MM.1S (cell line): ENCODE data around the gene TSPAN5.

Experiments
- DNase-seq: peaks from one replicate; pipeline ENCODE4 v3.0.0-alpha.2; 2015
- H2AFZ ChIP-seq: fragments of 300-600 bp; sonication (generic); 2 replicates; pipeline ENCODE4 v1.6.0; 2016; ENCODE audit warnings: antibody characterized with exemption, low read length
- H3F3A ChIP-seq: fragments of 300-600 bp; sonication (generic); 2 replicates; pipeline ENCODE4 v1.6.1; 2016; ENCODE audit warnings: mild to moderate bottlenecking, antibody characterized with exemption, low read length, moderate library complexity, mixed read lengths; ENCODE audit not compliant: insufficient read depth
- H3K27ac ChIP-seq: fragments of 300-600 bp; sonication (generic); 2 replicates; pipeline ENCODE4 v1.5.1; 2016; ENCODE audit warnings: mild to moderate bottlenecking, low read length
- H3K27me3 ChIP-seq: fragments of 300-600 bp; sonication (generic); replicated peaks from 2 replicates; pipeline ENCODE4 v1.6.0; 2016; ENCODE audit warnings: low read length; ENCODE audit not compliant: insufficient read depth
- H3K36me3 ChIP-seq: fragments of 300-600 bp; sonication (generic); replicated peaks from 2 replicates; pipeline ENCODE4 v1.6.1; 2016; ENCODE audit warnings: mild to moderate bottlenecking, low read length, mixed read lengths; ENCODE audit not compliant: insufficient read depth
- H3K4me1 ChIP-seq: fragments of 300-600 bp; sonication (generic); 2 replicates; pipeline ENCODE4 v1.6.1; 2016; ENCODE audit warnings: low read length, mixed read lengths
- H3K4me2 ChIP-seq: fragments of 300-600 bp; sonication (generic); 2 replicates; pipeline ENCODE4 v1.6.0; 2016; ENCODE audit warnings: low read depth, low read length
- H3K4me3 ChIP-seq: fragments of 300-600 bp; sonication (generic); 2 replicates; pipeline ENCODE4 v1.5.1; 2016; ENCODE audit warnings: low read length, mixed read lengths
- H3K79me2 ChIP-seq: fragments of 300-600 bp; sonication (generic); 2 replicates; pipeline ENCODE4 v1.6.1; 2016; ENCODE audit warnings: mixed run types, low read length, mixed read lengths
- H3K9ac ChIP-seq: fragments of 300-600 bp; sonication (generic); 2 replicates; pipeline ENCODE4 v1.6.1; 2016; ENCODE audit warnings: low read length, mixed read lengths
- H3K9me2 ChIP-seq: fragments of 300-600 bp; sonication (generic); replicated peaks from 2 replicates; pipeline ENCODE4 v1.6.1; 2016; ENCODE audit warnings: mild to moderate bottlenecking, low read length, mixed read lengths; ENCODE audit not compliant: insufficient read depth
- H3K9me3 ChIP-seq: fragments of 300-600 bp; sonication (generic); replicated peaks from 2 replicates; pipeline ENCODE4 v1.6.1; 2016; ENCODE audit warnings: mild to moderate bottlenecking, low read length, mixed read lengths; ENCODE audit not compliant: insufficient read depth
- H4K20me1 ChIP-seq: fragments of 300-600 bp; sonication (generic); 2 replicates; pipeline ENCODE4 v1.6.1; 2016; ENCODE audit warnings: mild to moderate bottlenecking, low read length, moderate library complexity, mixed read lengths; ENCODE audit not compliant: insufficient read depth
- CTCF ChIP-seq: fragments of 300-600 bp; sonication (generic); IDR thresholded peaks from 2 replicates; pipeline ENCODE4 v1.5.1; 2016; ENCODE audit warnings: antibody characterized with exemption, low read length, mixed read lengths
- EZH2 ChIP-seq: fragments of 300-600 bp; sonication (generic); optimal IDR thresholded peaks from 2 replicates; pipeline ENCODE3; 2017; ENCODE audit warnings: low read depth, mild to moderate bottlenecking, antibody characterized with exemption, low read length, mixed read lengths
- EZH2phosphoT487 ChIP-seq: fragments of 300-600 bp; sonication (generic); IDR thresholded peaks from 2 replicates; pipeline ENCODE4 v1.6.1; 2018; ENCODE audit warnings: antibody characterized with exemption, low read length

The TSPAN5 gene

DNA sequence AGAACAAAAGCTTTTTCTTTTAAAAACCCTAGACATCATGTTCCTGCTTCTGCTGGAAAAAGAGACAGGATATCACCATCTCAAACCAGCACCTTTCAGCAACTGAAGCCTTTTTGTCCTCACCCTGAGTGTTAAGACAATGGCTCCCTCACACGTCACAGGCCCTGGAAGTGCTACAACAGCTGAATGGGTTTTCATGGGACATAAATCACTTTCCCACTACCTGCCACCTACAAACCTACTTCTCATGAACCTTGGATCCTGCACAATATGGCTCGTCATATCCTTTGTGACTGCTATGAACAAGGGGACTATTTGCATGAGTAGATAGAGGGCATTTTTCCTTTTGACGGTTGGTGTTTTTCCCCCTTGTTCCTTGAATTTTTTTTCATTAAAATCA, 93.6 kb downstream of the TSPAN5 start:
- Histone ChIP-seq H3K27ac (no peak overlapping the region), H3K4me3 (no peak overlapping the region), H3K79me2 (no peaks in the 10 kb centered on the region), H3K4me1 (no peaks in the 10 kb centered on the region), H3K36me3 (no peaks in the 10 kb centered on the region), H3K9ac (no peak overlapping the region), H3K9me3 (no peaks in the 10 kb centered on the region), H3K27me3 (no peaks in the 10 kb centered on the region), H3F3A (no peaks in the 10 kb centered on the region), H3K9me2 (no peaks in the 10 kb centered on the region), H2AFZ (no peak overlapping the region), H4K20me1 (no peaks in the 10 kb centered on the region), H3K4me2 (no peak overlapping the region)
- TF ChIP-seq EZH2 (no peak), CTCF (no peak), EZH2phosphoT487 (no peak)
- DNase-seq: no peak

DNA sequence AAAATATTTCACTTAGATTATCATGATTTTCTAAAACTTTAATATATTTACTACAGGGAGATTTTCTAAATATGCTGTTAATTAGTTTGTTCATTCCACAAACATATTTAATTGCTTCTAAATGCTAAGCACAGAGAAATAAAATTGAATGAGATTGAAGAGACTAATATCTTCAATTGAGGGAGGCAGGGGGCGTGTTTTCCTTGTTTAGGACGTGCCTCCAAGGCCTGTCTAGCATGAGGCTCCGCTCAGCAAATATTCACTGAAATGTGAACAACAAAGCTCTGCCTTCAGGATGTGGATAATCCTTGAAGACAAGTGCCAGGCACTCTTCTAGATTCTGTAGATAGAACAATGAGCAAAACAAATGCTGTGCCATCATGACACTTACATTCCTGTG, 98.1 kb downstream of the TSPAN5 start:
- DNase-seq: no peak
- H3F3A ChIP-seq: no peaks in the 10 kb centered on the region
- H3K27me3 ChIP-seq: no peaks in the 10 kb centered on the region
- no peaks in the 10 kb centered on the region for H3K36me3 ChIP-seq
- no peaks in the 10 kb centered on the region for H4K20me1 ChIP-seq
- TF ChIP-seq CTCF (no peak), EZH2phosphoT487 (no peak), EZH2 (no peak)
- H3K9ac ChIP-seq: no peak overlapping the region
- H3K9me2 ChIP-seq: no peaks in the 10 kb centered on the region
- H2AFZ ChIP-seq: no peak overlapping the region
- no peak overlapping the region for H3K4me3 ChIP-seq
- H3K4me2 ChIP-seq: no peak overlapping the region
- H3K27ac ChIP-seq: no peak overlapping the region
- no peaks in the 10 kb centered on the region for H3K4me1 ChIP-seq
- no peaks in the 10 kb centered on the region for H3K79me2 ChIP-seq
- no peaks in the 10 kb centered on the region for H3K9me3 ChIP-seq

DNA sequence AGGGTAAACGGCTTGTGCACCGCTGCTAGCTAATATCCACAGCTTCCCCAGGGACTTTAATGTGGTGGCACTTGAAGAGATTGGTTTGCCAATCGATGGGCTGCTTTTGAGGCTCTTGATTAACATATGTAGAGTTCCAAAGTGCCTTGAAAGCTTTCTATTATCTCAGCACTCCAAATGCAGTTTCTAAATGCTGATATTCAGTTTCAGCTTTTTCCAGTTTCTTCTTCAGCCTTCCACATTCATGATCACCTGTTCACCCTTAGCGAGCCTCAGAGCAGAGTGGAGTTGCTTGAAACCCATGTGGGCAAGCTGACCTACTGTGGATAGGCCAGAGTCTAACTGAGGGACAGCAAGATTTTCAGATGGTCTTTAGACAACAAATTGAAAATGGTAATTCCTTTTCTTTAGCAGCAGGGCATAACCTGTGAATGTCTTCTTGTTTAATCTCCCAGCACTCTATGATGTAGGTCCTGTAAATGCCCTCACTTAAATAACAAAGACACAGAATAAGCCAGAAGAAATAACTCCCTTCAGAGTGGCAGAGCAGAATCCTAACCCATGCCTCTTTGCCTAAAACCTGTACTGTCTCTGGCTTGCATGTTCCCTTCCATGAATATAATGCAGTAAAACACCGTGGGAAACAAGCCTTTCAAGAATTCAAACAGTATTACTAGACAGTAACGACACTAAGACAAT, 99.8 kb downstream of the TSPAN5 start:
- H3K9ac ChIP-seq: no peak overlapping the region
- H3K4me3 ChIP-seq: no peak overlapping the region
- DNase-seq: no peak
- no peaks in the 10 kb centered on the region for H3K4me1 ChIP-seq
- H3K9me2 ChIP-seq: no peaks in the 10 kb centered on the region
- no peaks in the 10 kb centered on the region for H3K79me2 ChIP-seq
- H2AFZ ChIP-seq: no peak overlapping the region
- H4K20me1 ChIP-seq: no peaks in the 10 kb centered on the region
- H3F3A ChIP-seq: no peaks in the 10 kb centered on the region
- H3K27me3 ChIP-seq: no peaks in the 10 kb centered on the region
- no peak overlapping the region for H3K4me2 ChIP-seq
- H3K27ac ChIP-seq: no peak overlapping the region
- H3K9me3 ChIP-seq: no peaks in the 10 kb centered on the region
- TF ChIP-seq CTCF (no peak), EZH2phosphoT487 (no peak), EZH2 (no peak)
- no peaks in the 10 kb centered on the region for H3K36me3 ChIP-seq
